Activated T-helper 1 cell treated with anti-CD3 and anti-CD28 coated beads, Interleukin-12 subunit alpha, Interleukin-12 subunit beta, Interleukin-2, Interleukin-4 antibody, amounts not matched to agents 30 ng/mL and 10 ng/mL and 1 ng/mL, durations not matched to agents 14 hours and 24 hours and 36 hours (primary cell): ENCODE results near the gene SF3A2. TPM values are rescaled to one million over a fixed set of nuclear protein-coding genes. Genes with fewer than 3 reads are reported as not detected.
"Not testable (repeated sequence)": the region's sequence is repeated elsewhere in the genome, so short reads cannot be mapped to it uniquely, and the experiment has no call there.

Source experiments
- DNase-seq: peaks from one replicate; pipeline ENCODE4 v3.0.0; 2021; ENCODE audit warnings: low spot score
- H3K27ac Mint-ChIP-seq: one replicate; pipeline ENCODE4 v1.8.0; 2021; ENCODE audit warnings: mild to moderate bottlenecking, mixed read lengths
- H3K27me3 Mint-ChIP-seq: one replicate; pipeline ENCODE4 v1.8.0; 2022; ENCODE audit warnings: mild to moderate bottlenecking, moderate library complexity, mixed read lengths; ENCODE audit not compliant: insufficient read depth
- H3K36me3 Mint-ChIP-seq: one replicate; pipeline ENCODE4 v1.8.0; 2021; ENCODE audit warnings: low read depth, mixed read lengths
- H3K4me1 Mint-ChIP-seq: one replicate; pipeline ENCODE4 v1.8.0; 2021; ENCODE audit warnings: low read depth, mixed read lengths
- H3K4me3 Mint-ChIP-seq: one replicate; pipeline ENCODE4 v1.8.0; 2021; ENCODE audit warnings: mild to moderate bottlenecking, moderate library complexity, mixed read lengths
- H3K9me3 Mint-ChIP-seq: one replicate; pipeline ENCODE4 v1.8.0; 2021; ENCODE audit warnings: mixed read lengths
- intact Hi-C: fragments of 100-400 bp; cut with micrococcal nuclease; formaldehyde crosslinking; loops from one replicate; pipeline ENCODE4 v1.15.1; 2024
- total RNA-seq: library from RNA; stranded (reverse); gene quantifications from 2 replicates; pipeline ENCODE4 v1.2.3, GENCODE V29; 2022

Gene SF3A2
- total RNA-seq, 1 donor from 2014 or later, result 153 TPM

DNA sequence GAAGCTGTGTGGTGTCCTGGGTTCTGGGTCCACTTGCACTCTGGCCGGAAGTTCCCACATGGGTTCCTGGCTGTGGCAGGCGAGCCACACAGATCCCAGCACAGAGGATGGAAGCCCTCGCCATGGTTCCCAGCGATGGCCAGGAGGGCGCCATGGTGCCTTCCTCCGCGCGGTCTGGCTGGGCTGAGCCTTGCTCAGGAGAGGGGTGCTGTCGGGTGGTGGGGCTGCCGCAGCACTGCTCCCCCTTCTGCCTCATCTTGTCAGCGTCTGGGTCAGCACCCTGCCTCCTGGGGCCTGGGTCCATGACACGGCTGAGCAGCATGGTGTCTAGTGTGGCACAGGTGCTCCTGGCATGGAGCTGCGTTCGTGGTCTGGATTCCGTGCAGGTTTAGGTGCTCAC is 39.4 kb upstream of the SF3A2 start:
- Mint-ChIP-seq H3K9me3 (no peaks in the 10 kb centered on the region), H3K27me3 (no peaks in the 10 kb centered on the region), H3K36me3 (peaks cover 14% of the 10 kb centered on the region), H3K27ac (no peak overlapping the region), H3K4me3 (no peak overlapping the region), H3K4me1 (no peaks in the 10 kb centered on the region)
- DNase-seq, result no peak
- intact Hi-C loops, result no loop called here

DNA sequence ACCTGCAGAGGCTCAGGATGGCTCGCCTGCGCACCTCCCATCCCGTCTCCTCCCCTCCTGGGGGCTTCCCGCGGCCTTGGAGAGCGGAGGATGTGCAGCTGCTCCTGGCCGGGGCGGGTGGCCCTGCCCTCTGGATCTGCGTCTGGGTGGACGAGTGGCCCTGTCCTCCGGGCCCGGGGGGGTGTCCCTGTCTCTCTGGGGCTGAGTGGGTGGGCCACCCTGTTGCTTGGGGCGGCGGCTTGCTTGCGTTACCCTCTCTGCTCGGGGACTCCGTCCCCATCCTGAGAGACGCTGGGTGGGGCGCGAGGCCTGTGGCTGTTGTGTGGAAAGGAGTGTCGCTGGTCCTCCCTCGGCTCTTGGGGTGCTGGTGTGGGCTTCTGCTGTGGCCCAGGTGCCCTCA is 38.3 kb upstream of the SF3A2 start:
- no peaks in the 10 kb centered on the region for H3K27me3 Mint-ChIP-seq
- no peak overlapping the region for H3K4me3 Mint-ChIP-seq
- intact Hi-C loops, result no loop called here
- DNase-seq, result no peak
- no peak overlapping the region for H3K27ac Mint-ChIP-seq
- peaks cover 8% of the 10 kb centered on the region for H3K36me3 Mint-ChIP-seq
- no peaks in the 10 kb centered on the region for H3K4me1 Mint-ChIP-seq
- H3K9me3 Mint-ChIP-seq, result no peaks in the 10 kb centered on the region

GRCh38 chr19:2199215-2199614 is 37.4 kb upstream of the SF3A2 start:
- H3K27ac Mint-ChIP-seq, result no peak overlapping the region
- H3K4me3 Mint-ChIP-seq, result no peak overlapping the region
- intact Hi-C loops, result no loop called here
- H3K9me3 Mint-ChIP-seq, result no peaks in the 10 kb centered on the region
- no peaks in the 10 kb centered on the region for H3K27me3 Mint-ChIP-seq
- H3K36me3 Mint-ChIP-seq, result peaks cover 9% of the 10 kb centered on the region
- DNase-seq, result no peak
- H3K4me1 Mint-ChIP-seq, result no peaks in the 10 kb centered on the region

- DNase-seq, result no peak
- Mint-ChIP-seq H3K27ac (no peak overlapping the region), H3K9me3 (no peaks in the 10 kb centered on the region), H3K4me1 (no peaks in the 10 kb centered on the region), H3K36me3 (peaks cover 9% of the 10 kb centered on the region), H3K27me3 (no peaks in the 10 kb centered on the region), H3K4me3 (no peak overlapping the region)
- intact Hi-C loops, result no loop called here
Measured at GRCh38 chr19:2199861-2200623, 36.6 kb upstream of the SF3A2 start.

DNA sequence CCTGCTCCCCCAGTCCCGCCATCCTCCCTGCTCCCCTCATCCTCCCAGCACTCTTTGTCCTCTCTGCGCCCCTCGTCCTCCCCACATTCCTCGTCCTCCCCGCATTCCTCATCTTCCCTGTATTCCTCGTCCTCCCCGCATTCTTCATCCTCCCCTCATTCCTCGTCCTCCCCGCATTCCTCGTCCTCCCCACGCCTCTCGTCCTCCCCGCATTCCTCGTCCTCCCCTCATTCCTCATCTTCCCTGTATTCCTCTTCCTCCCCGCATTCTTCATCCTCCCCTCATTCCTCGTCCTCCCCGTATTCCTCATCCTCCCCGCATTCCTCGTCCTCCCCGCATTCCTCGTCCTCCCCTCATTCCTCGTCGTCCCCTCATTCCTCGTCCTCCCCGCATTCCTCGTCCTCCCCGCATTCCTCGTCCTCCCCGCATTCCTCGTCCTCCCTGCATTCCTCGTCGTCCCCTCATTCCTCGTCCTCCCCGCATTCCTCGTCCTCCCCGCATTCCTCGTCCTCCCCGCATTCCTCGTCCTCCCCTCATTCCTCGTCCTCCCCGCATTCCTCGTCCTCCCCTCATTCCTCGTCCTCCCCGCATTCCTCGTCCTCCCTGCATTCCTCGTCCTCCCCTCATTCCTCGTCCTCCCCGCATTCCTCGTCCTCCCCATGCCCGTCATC is 35.9 kb upstream of the SF3A2 start:
- intact Hi-C loops, H3K27me3 Mint-ChIP-seq, H3K27ac Mint-ChIP-seq, H3K4me1 Mint-ChIP-seq, DNase-seq, H3K9me3 Mint-ChIP-seq, H3K4me3 Mint-ChIP-seq, H3K36me3 Mint-ChIP-seq: not testable (repeated sequence)

DNA sequence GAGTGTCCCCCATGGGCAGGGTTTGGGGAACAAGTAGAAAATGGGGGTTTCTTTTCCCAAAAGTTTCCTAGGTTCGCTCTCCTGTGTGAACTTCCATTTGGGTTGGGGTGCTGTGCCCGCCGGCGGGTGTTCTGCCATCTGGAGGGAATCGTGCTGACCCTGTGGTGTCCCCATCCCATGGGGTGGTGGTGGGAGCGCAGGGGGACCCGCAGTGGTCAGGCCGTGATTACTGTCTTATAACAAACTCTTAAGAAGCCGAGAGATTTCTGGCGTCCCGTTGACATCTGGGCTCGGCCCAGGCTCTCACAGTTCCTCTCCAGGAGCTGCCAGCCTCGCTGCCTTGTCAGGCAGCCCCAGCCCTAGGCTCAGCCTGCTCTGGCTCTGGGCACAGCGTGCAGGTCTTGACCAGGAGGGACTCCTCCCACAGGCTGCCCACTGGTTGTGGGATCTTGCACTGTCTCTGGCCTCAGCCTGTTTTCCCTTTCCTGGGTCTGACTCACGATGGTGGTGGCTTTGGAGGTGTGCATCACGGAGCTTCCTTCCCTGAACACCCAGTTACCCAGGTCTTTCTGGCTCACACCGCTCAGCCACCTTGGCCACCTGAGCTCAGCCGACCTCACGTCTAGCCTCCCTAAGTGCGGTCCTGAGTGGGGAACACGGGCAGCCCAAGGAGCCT is 35.0 kb upstream of the SF3A2 start:
- Mint-ChIP-seq H3K36me3 (peaks cover 11% of the 10 kb centered on the region), H3K4me3 (no peak overlapping the region), H3K4me1 (no peaks in the 10 kb centered on the region), H3K27ac (no peak overlapping the region), H3K9me3 (no peaks in the 10 kb centered on the region), H3K27me3 (no peaks in the 10 kb centered on the region)
- intact Hi-C loops, result no loop called here
- DNase-seq, result no peak

- DNase-seq, result no peak
- no peaks in the 10 kb centered on the region for H3K27me3 Mint-ChIP-seq
- H3K4me1 Mint-ChIP-seq, result no peaks in the 10 kb centered on the region
- intact Hi-C loops, result no loop called here
- H3K27ac Mint-ChIP-seq, result no peak overlapping the region
- no peak overlapping the region for H3K4me3 Mint-ChIP-seq
- peaks cover 14% of the 10 kb centered on the region for H3K36me3 Mint-ChIP-seq
- H3K9me3 Mint-ChIP-seq, result no peaks in the 10 kb centered on the region
Measured at GRCh38 chr19:2202366-2202765, 34.3 kb upstream of the SF3A2 start.

GRCh38 chr19:2207008-2207407 is 29.6 kb upstream of the SF3A2 start:
- Mint-ChIP-seq H3K27me3 (no peaks in the 10 kb centered on the region), H3K9me3 (no peaks in the 10 kb centered on the region), H3K4me3 (no peak overlapping the region), H3K4me1 (no peaks in the 10 kb centered on the region), H3K27ac (no peak overlapping the region), H3K36me3 (peaks cover 20% of the 10 kb centered on the region)
- DNase-seq, result no peak
- intact Hi-C loops, result no loop called here

DNA sequence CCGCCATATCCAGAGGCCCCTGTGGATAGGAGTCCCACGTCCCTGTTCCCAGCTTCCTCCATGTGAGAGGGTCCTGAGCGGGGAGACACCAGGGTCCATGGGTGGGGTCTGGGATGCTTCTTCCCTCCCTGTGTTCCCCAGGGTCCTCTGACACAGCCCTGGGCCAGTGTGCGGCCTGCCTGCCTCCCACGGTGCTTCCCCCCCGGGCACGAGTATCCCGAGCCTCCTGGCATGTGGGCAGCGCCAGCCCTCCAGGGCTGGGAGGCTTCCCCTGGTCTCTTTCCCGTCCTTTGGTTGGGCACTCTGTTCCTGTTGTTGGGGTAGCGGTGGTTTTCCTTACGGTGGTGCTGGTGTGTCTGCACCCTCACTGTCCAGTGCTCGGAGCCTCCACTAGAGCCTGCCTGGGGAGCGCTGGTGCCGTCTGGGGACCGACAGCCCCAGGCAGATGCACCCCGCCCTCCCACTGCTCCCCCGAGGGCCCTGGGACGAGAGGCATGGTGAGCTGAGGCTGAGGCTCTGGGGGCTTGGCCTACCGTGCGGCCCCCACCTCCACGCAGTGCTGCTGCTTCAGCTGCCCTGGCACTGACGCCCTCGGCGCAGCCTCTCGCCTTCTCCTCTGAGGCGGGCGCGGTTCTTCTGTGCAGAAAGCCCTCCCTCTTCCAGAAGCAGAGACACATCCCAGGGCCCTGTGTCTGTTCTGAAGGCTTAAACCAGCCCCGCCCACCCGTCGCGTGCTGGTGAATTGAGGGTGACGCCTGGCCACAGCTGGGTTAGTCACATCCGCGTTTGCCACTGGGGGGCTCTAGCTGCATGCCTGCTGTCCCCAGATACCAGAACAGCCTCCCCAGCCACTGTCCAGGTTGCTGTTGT is 28.4 kb upstream of the SF3A2 start:
- no peaks in the 10 kb centered on the region for H3K27me3 Mint-ChIP-seq
- no peak overlapping the region for H3K4me3 Mint-ChIP-seq
- H3K9me3 Mint-ChIP-seq, result no peaks in the 10 kb centered on the region
- no peak for DNase-seq
- intact Hi-C loops, result no loop called here
- H3K36me3 Mint-ChIP-seq, result peaks cover 22% of the 10 kb centered on the region
- no peaks in the 10 kb centered on the region for H3K4me1 Mint-ChIP-seq
- H3K27ac Mint-ChIP-seq, result no peak overlapping the region

DNA sequence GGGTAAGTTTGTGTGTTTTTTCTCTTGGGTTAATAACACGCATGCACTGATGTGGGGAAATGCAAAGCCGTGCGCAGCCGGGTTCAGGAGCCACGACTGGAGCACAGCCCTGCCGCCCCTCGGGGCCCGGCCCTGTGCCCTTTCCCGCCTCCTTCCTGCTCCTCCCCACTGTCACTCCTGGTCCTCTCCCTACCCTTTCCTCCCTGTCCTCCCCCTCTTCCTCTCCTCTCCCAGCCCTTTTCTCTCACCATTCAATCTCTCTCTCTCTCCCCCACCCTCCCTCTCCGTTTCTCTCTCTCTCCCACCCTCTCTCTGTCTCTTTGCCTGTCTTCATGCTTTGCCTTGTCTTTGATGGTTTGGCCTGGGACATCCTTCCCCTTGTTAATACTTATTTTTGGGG is 27.6 kb upstream of the SF3A2 start:
- Mint-ChIP-seq H3K27ac (no peak overlapping the region), H3K4me1 (no peaks in the 10 kb centered on the region), H3K4me3 (no peak overlapping the region), H3K36me3 (peaks cover 25% of the 10 kb centered on the region), H3K27me3 (no peaks in the 10 kb centered on the region), H3K9me3 (no peaks in the 10 kb centered on the region)
- DNase-seq, result no peak
- intact Hi-C loops, result no loop called here

DNA sequence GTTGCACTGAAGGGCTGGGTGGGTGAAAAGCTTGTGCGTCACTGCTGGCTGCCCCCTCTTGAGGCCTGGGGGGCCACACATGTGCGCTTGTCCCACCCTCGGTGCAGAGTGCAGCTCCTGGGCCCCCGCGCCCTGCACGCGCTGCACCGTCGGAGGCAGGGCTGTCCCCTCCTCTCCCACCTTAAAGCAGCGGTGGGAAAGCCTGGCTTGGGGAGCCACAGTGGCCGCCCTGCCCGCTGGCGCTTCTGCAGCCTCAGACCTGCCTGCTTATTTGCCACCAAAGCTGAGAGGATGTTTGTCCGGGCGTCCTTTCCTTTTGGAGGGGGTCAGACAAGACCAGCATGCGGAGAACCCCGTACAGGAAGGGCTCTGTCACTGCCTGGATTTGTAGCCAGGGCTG is 27.2 kb upstream of the SF3A2 start:
- H3K9me3 Mint-ChIP-seq, result no peaks in the 10 kb centered on the region
- H3K27me3 Mint-ChIP-seq, result no peaks in the 10 kb centered on the region
- H3K4me1 Mint-ChIP-seq, result peaks cover under 1% of the 10 kb centered on the region
- intact Hi-C loops, result no loop called here
- H3K27ac Mint-ChIP-seq, result no peak overlapping the region
- DNase-seq, result no peak
- H3K36me3 Mint-ChIP-seq, result peaks cover 23% of the 10 kb centered on the region
- no peak overlapping the region for H3K4me3 Mint-ChIP-seq

DNA sequence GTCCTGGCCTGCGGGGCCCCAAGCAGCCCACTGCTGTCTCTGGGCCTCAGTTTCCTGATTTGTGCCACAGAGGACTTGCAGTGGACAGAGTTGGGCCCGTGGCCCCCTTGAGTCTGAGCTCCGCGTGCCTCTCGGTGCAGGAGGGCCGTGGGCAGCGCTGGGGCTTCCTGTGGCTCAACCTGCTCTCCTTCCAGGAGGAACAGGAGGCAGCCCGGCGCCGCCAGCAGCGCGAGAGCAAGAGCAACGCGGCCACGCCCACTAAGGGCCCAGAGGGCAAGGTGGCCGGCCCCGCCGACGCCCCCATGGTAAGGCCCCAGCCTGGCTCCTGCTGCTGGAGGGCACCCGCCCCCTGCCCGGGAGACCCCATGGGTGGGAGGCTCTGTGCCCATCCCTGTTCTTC is 26.4 kb upstream of the SF3A2 start:
- H3K4me3 Mint-ChIP-seq, result no peak overlapping the region
- no peak overlapping the region for H3K27ac Mint-ChIP-seq
- no peaks in the 10 kb centered on the region for H3K9me3 Mint-ChIP-seq
- no peak for DNase-seq
- no peaks in the 10 kb centered on the region for H3K27me3 Mint-ChIP-seq
- peaks cover 25% of the 10 kb centered on the region for H3K36me3 Mint-ChIP-seq
- H3K4me1 Mint-ChIP-seq, result peaks cover 8% of the 10 kb centered on the region
- intact Hi-C loops, result no loop called here
